Activated CD4-positive, alpha-beta T cell treated with anti-CD3 and anti-CD28 coated beads for 48 hours (primary cell): ENCODE data around the gene IFFO2.
"Not testable (repeated sequence)": the region's sequence is repeated elsewhere in the genome, so short reads cannot be mapped to it uniquely, and the experiment has no call there.

ENCODE experiments used
- DNase-seq: peaks from one replicate; pipeline ENCODE4 v3.0.0-alpha.2; 2020

The IFFO2 gene

GRCh38 chr1:18917071-18917799, 39.2 kb downstream of the IFFO2 start:
- no peak for DNase-seq

- DNase-seq, result no peak
Observed at GRCh38 chr1:18915341-18915740, 41.1 kb downstream of the IFFO2 start.

GRCh38 chr1:18913065-18913835, 43.2 kb downstream of the IFFO2 start:
- peak; percentile 85 for DNase-seq

GRCh38 chr1:18912550-18912949, 43.9 kb downstream of the IFFO2 start:
- no peak for DNase-seq

- peak; percentile 48 for DNase-seq
Observed at GRCh38 chr1:18908911-18909771, 47.3 kb downstream of the IFFO2 start.

DNA sequence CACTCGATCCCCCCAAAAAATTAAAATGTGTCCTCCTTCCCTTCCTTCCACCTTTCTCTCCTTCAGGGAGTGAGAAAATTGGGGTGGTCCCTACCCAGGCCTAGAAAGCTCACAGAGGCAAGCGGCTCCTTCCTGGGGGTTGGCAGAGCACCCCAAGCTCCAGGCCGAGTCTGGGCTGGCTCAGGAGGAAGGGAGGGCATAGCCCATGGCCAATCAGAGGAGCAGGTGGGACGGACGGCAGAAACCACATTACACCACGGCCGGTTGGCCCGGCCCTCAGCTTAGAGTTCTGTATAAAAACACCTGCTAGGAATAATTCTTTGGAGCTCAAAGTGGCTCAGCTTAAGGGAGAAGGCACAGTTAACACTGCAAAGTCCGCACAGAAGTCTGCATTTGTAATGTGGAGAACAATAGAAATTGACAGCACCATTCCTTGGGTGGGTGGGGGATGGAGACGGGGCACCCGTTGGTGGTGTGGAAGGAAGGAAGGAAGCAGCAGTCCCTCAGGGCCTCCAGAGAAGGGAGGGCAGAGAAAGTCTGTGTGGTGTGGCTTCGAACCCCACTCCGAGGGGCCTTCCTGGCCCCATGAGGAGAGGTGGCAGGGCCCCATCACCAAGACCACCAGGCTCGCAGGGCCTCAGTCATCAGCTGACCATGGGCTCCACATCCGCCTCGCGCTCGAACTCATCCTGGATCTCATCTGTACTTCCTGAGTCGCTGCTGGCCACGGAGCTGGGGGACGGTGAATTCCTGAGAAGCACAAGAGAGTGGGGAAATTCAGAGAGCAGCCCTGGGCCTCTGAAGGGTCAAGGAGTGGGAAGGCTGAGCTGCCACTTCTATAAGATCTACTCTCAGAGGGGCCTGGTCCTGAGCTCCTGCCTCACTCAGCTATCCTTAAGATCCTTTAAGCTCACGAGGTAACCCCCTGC, 48.3 kb downstream of the IFFO2 start:
- DNase-seq, result no peak

GRCh38 chr1:18907021-18907916, 49.2 kb downstream of the IFFO2 start:
- peak; percentile 58 for DNase-seq

DNA sequence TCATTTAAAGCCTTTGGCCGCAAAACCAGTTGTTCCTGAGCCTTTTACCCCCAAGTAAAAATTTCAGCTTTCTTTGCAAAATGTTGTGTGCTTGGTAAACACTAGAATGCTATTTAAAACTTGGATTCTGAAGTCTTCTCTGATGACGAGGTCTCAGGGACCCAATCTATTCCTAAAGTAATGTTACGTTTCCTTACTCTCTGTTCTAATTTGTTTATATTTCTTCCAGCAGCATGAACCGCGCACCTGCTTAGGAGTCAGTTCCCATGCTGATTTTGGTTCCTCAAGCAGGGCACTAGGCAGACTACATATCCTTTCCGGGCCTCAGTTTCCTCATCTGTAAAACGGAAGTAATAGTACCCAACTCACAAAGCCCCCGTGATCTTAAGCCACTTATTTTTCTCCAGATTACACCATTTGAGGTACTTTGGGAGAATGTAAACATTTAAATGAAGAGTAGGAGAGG, 53.2 kb downstream of the IFFO2 start:
- no peak for DNase-seq

- DNase-seq, result peak; percentile 95
Observed at GRCh38 chr1:18902523-18903290, 53.8 kb downstream of the IFFO2 start, which contains the start of gene ALDH4A1. Gene ALDH4A1, minus strand, starts transcription at chr1:18902555. Its CDS starts 32 bp downstream, at chr1:18902523.

GRCh38 chr1:18901952-18902522, 54.4 kb downstream of the IFFO2 start:
- DNase-seq, result peak; percentile 22

GRCh38 chr1:18901147-18901951, 55.1 kb downstream of the IFFO2 start:
- no peak for DNase-seq

DNA sequence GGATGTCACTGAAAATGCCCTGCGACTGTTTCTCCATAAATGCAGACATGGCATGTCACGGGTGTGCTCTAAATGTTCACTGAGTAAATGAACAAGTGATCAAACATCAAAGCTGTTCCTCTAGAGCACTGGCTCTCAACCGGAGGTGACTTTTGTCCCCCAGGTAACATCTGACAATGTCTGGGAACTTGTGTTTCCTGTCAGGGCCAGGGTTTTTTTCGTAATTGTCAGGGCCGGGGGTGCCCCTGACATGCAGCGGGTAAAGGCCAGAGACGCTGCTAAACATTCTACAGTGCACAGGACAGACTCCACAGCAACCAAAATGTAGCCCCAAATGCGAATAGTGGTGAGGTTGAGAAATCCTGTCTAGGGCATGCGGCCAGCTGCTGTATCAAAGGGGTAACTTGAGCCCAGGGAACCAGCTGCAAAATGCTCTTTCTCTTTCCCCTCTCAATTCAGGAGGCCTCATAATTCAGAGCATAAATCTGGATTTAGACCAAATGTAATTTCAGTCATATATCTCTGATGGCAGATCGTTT, 56.1 kb downstream of the IFFO2 start:
- DNase-seq, result no peak

DNA sequence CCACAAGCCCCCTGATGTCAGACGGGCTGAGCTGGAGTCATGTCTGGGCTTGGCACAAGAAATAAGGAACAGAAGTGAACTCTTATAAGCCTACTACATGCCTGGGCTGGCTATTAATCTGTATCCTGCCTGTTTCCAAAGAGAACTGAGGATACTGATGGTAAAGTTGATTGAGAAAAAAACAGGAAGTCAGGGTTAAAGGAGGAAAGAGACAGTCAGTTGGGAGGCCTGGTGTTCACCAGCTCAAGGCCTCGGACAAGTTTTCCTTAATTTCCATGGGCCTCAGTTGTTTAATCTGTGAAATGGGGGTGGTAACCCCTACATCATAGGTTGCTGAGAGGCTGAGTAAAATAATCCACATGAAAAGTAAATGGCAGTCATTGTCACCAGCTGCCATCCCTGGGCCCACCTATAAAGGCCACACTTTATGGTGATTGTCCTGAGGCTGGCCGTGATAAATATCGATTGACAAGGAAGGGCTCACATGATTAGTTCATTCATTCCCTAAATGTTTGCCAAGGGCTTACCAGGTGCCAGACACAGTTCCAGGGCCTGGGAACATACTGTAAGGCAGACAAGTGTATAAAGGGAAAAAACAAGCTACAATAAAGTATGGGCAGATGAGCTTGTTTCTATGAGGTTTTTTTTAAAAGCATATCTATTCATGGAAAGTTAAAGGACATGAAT, 57.0 kb downstream of the IFFO2 start:
- no peak for DNase-seq

DNA sequence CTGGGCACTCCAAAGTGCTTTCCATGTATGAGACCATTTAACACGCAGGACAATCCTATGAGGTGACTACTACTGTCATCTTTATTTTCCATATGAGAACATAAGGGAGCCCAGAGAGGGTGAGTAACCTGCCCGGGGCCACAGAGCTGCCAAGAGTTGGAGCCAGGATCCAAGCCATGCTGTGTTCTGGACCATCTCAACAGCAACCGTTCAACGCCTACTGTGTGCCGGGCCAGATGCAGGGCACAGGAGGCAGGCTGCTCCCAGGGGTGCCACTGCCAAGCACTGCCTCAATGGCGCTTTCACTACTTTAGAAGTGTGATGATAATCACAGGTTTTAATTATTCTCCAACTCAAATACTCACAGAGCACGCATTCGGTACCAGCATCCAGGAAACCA, 57.9 kb downstream of the IFFO2 start:
- no peak for DNase-seq

- no peak for DNase-seq
Observed at GRCh38 chr1:18895317-18895716, 61.2 kb downstream of the IFFO2 start.

GRCh38 chr1:18893120-18893519, 63.4 kb downstream of the IFFO2 start:
- no peak for DNase-seq

DNA sequence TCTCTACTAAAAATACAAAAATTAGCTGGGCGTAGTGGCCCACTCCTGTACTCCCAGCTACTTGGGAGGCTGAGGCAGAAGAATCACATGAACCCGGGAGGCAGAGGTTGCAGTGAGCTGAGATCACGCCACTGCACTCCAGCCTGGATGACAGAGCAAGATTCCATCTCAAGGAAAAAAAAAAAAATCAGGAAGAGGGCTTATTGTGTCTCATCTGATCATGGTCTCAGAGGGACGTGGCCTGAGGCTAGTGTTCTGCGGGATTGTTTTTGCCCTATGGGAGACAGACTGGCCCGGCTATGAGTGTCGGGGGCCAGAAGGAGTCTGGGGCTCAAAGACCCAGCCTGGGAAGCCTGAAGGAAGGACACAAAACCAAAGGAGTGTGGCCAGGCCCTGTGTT, 64.6 kb downstream of the IFFO2 start:
- DNase-seq, result not testable (repeated sequence)

GRCh38 chr1:18891426-18891780, 65.1 kb downstream of the IFFO2 start:
- DNase-seq, result no peak
